K562 (cell line): Measurements from ENCODE around the gene SEC14L2. TPM values are rescaled to one million over a fixed set of nuclear protein-coding genes. Genes with fewer than 3 reads are reported as not detected.
A peak's percentile ranks its signal among the peaks of the same experiment; 100 is the strongest.

Source experiments
- C11orf30 ChIP-seq: fragments of 450-650 bp; IDR thresholded peaks from 2 replicates; pipeline ENCODE4 v1.6.1; 2016; ENCODE audit warnings: low read depth, mild to moderate bottlenecking
- ESRRA ChIP-seq: fragments of 450-650 bp; IDR thresholded peaks from 2 replicates; pipeline ENCODE4 v1.6.1; 2014; ENCODE audit warnings: low read depth, mild to moderate bottlenecking, moderate library complexity, borderline replicate concordance
- FOXO4 ChIP-seq: fragments of 450-650 bp; formaldehyde crosslinking; IDR thresholded peaks from 2 replicates; pipeline ENCODE4 v1.4.0; 2020; ENCODE audit warnings: mild to moderate bottlenecking, moderate library complexity
- GABPB1 ChIP-seq: sonication (generic); formaldehyde crosslinking; IDR thresholded peaks from 2 replicates; pipeline ENCODE4 v1.8.0; 2022; ENCODE audit warnings: mild to moderate bottlenecking, missing genetic modification reagents
- JUND ChIP-seq, 2 experiments: IDR thresholded peaks; 2 replicates in 1 of 2; 3 replicates in 1 of 2; pipeline ENCODE4 v1.6.1; 2011; ENCODE audit warnings: borderline replicate concordance in 2 of 2, low read depth in 2 of 2, low read length in 2 of 2, improper control_type of control experiment in 1 of 2, missing biosample characterization in 1 of 2, missing genetic modification characterization in 1 of 2, missing genetic modification reagents in 1 of 2
- KDM4B ChIP-seq, 2 experiments: fragments of 450-650 bp in 1 of 2; sonication (generic) in 1 of 2; IDR thresholded peaks; 2 replicates each; pipeline ENCODE4 v1.6.1; 2016 to 2017; ENCODE audit warnings: borderline replicate concordance in 2 of 2, antibody characterized with exemption in 1 of 2, low read depth in 1 of 2, mild to moderate bottlenecking in 1 of 2
- MYBL2 ChIP-seq, 2 experiments: fragments of 450-650 bp in 1 of 2; sonication (generic) in 1 of 2; formaldehyde crosslinking in 1 of 2; IDR thresholded peaks; 2 replicates each; pipeline versions ENCODE4 v1.6.1 to v1.8.1; 2017 to 2022; ENCODE audit warnings: borderline replicate concordance in 1 of 2, inconsistent platforms in 1 of 2, low read depth in 1 of 2, mild to moderate bottlenecking in 1 of 2, missing genetic modification reagents in 1 of 2, moderate library complexity in 1 of 2
- NELFE ChIP-seq: IDR thresholded peaks from 2 replicates; pipeline ENCODE4 v1.6.1; 2011; ENCODE audit warnings: mild to moderate bottlenecking; ENCODE audit not compliant: insufficient read depth, insufficient read length
- NFATC3 ChIP-seq: fragments of 450-650 bp; IDR thresholded peaks from 2 replicates; pipeline ENCODE4 v1.6.1; 2017; ENCODE audit warnings: mild to moderate bottlenecking
- NR0B1 ChIP-seq: fragments of 450-650 bp; IDR thresholded peaks from one replicate; pipeline ENCODE4 v1.6.1; 2018; ENCODE audit warnings: mild to moderate bottlenecking, moderate library complexity; ENCODE audit not compliant: partially characterized antibody
- PCBP1 ChIP-seq: fragments of 200-400 bp; formaldehyde crosslinking; IDR thresholded peaks from 2 replicates; pipeline ENCODE4 v1.6.1; 2018; ENCODE audit warnings: mild to moderate bottlenecking, low read depth, low read length; ENCODE audit not compliant: poor library complexity, severe bottlenecking
- PHB ChIP-seq: fragments of 250-450 bp; sonication (Bioruptor Pico); IDR thresholded peaks from 2 replicates; pipeline ENCODE4 v1.5.0; 2021
- POLR2AphosphoS5 ChIP-seq: IDR thresholded peaks from 2 replicates; pipeline ENCODE4 v1.6.1; 2011; ENCODE audit warnings: mild to moderate bottlenecking, low read depth, low read length, moderate library complexity; ENCODE audit not compliant: control insufficient read depth, insufficient read depth
- RBM17 ChIP-seq: fragments of 200-400 bp; formaldehyde crosslinking; IDR thresholded peaks from 2 replicates; pipeline ENCODE4 v1.6.1; 2017; ENCODE audit warnings: low read depth, mild to moderate bottlenecking, low read length, borderline replicate concordance
- WHSC1 ChIP-seq: IDR thresholded peaks from one replicate; pipeline ENCODE4 v1.6.1; 2012; ENCODE audit warnings: low read length, control low read depth, inconsistent platforms
- ZBTB12 ChIP-seq: fragments of 250-450 bp; sonication (Bioruptor Pico); IDR thresholded peaks from 2 replicates; pipeline ENCODE4 v1.4.0; 2020
- ZBTB5 ChIP-seq: fragments of 450-650 bp; IDR thresholded peaks from 2 replicates; pipeline ENCODE4 v1.6.1; 2017; ENCODE audit warnings: antibody characterized with exemption
- ZNF133 ChIP-seq: fragments of 250-450 bp; sonication (Bioruptor Pico); IDR thresholded peaks from 2 replicates; pipeline ENCODE4 v1.4.0; 2020; ENCODE audit warnings: mild to moderate bottlenecking
- ZNF274 ChIP-seq: IDR thresholded peaks from 2 replicates; pipeline ENCODE4 v1.6.1; 2011; ENCODE audit warnings: low read depth, mild to moderate bottlenecking, low read length, moderate library complexity, borderline replicate concordance
- ZNF586 ChIP-seq: fragments of 450-650 bp; formaldehyde crosslinking; conservative IDR thresholded peaks from 2 replicates; pipeline ENCODE4 v1.4.0; 2020; ENCODE audit warnings: mild to moderate bottlenecking, moderate library complexity
- ZNF589 ChIP-seq: fragments of 200-800 bp; sonication (Bioruptor generic); IDR thresholded peaks from 2 replicates; pipeline ENCODE4 v1.6.1; 2016; ENCODE audit warnings: low read depth, missing genetic modification characterization, missing compliant biosample characterization
- ZNF780A ChIP-seq: fragments of 250-450 bp; sonication (Bioruptor Pico); IDR thresholded peaks from 2 replicates; pipeline ENCODE4 v1.5.0; 2021; ENCODE audit warnings: mild to moderate bottlenecking
- polyA plus RNA-seq, 8 experiments: library from polyadenylated mRNA; depleted of rRNA in 4 of 8; stranded (reverse) in 5 of 8; unstranded in 3 of 8; fragments of >200 nt; fragmentation: Nextera tagmentation in 2 of 8; fragmentation: Illumina TruSeq in 1 of 8; extraction: Ambion mirVana in 2 of 8; extraction: Trizol in 1 of 8; gene quantifications; 2 replicates each; pipeline versions ENCODE4 v1.2.1 to v1.2.3, GENCODE V29; 2011 to 2014; ENCODE audit warnings: inconsistent platforms in 1 of 8, missing spikeins in 1 of 8
- total RNA-seq, 7 experiments: library from RNA; depleted of rRNA in 6 of 7; stranded (reverse); fragments of >200 nt in 6 of 7; fragmentation: Illumina TruSeq in 2 of 7; extraction: Trizol in 2 of 7; gene quantifications; 2 replicates each; pipeline versions ENCODE4 v1.2.1 to v1.2.3, GENCODE V29; 2011 to 2021; ENCODE audit warnings: low replicate concordance in 1 of 7

The SEC14L2 gene
- total and polyA plus RNA-seq, 9 of the 15 experiments (the other 6 are each of a cell fraction or from before 2014, with no cell fraction given): 0.03 to 0.17 (median 0.10) TPM

- TF ChIP-seq MYBL2 (IDR thresholded peaks at IDR 0.05; ENCODE audit: low read depth): no peak
- TF ChIP-seq MYBL2 (CRISPR knock-in tag; IDR thresholded peaks at IDR 0.05; ENCODE audit: borderline replicate concordance): no peak
- TF ChIP-seq WHSC1: no peak
- no peak for TF ChIP-seq C11orf30
- no peak for TF ChIP-seq KDM4B (IDR thresholded peaks at IDR 0.05; ENCODE audit: borderline replicate concordance in 2 of 2, low read depth in 1 of 2)
- no peak for TF ChIP-seq PHB (CRISPR knock-in tag)
- no peak for TF ChIP-seq RBM17
- TF ChIP-seq JUND (IDR thresholded peaks at IDR 0.05; ENCODE audit: borderline replicate concordance, low read depth, low read length): 0 out of 2 replicates have a peak, but pooled peaks have one; percentile 47
- no peak; the same call in 2 of the 3 replicates for TF ChIP-seq JUND (tag; IDR thresholded peaks at IDR 0.05; ENCODE audit: borderline replicate concordance, low read depth, low read length)
- TF ChIP-seq ZBTB12 (CRISPR knock-in tag): no peak
- no peak for TF ChIP-seq ZNF586
- TF ChIP-seq NELFE: no peak
- TF ChIP-seq ZNF133 (CRISPR knock-in tag): no peak
- TF ChIP-seq ZNF780A (CRISPR knock-in tag): no peak
- TF ChIP-seq POLR2AphosphoS5: peak; percentile 42; the same call in 1 of the 2 replicates
- no peak for TF ChIP-seq PCBP1
- TF ChIP-seq NFATC3: no peak
- TF ChIP-seq NR0B1: no peak
- TF ChIP-seq ZBTB5: no peak
- peak; percentile 28; the same call in 1 of the 2 replicates for TF ChIP-seq ESRRA
- TF ChIP-seq FOXO4 (CRISPR knock-in tag): no peak
- 0 out of 2 replicates have a peak, but pooled peaks have one; percentile 54 for TF ChIP-seq ZNF589 (CRISPR knock-in tag)
- peak; percentile 63; the same call in 1 of the 2 replicates for TF ChIP-seq GABPB1 (CRISPR knock-in tag)
- TF ChIP-seq ZNF274: no peak
Observed at GRCh38 chr22:30423959-30424533, 27.2 kb downstream of the SEC14L2 start (continued).
